GM10248 (cell line): ENCODE measurements around the gene NKAIN1.
A peak's percentile ranks its signal among the peaks of the same experiment; 100 is the strongest.
"Not testable (repeated sequence)": the region's sequence is repeated elsewhere in the genome, so short reads cannot be mapped to it uniquely, and the experiment has no call there.

Source experiments
- CTCF ChIA-PET: fragments of 300-600 bp; sonication (Branson Sonifier 250); formaldehyde crosslinking; extraction: SDS; loops from one replicate; lab custom pipeline; 2021; ENCODE audit warnings: antibody characterized with exemption; lab: Yijun Ruan, JAX
- POLR2A ChIA-PET: fragments of 350-650 bp; sonication (Branson Sonifier 250); formaldehyde crosslinking; extraction: SDS; loops from one replicate; lab custom pipeline; 2020; ENCODE audit warnings: antibody characterized with exemption; lab: Yijun Ruan, JAX
- DNase-seq: peaks from one replicate; pipeline ENCODE4 v3.0.0; 2012; ENCODE audit errors: extremely low spot score
- CTCF ChIP-seq: IDR thresholded peaks from 2 replicates; pipeline ENCODE4 v1.5.1; 2012; ENCODE audit warnings: mild to moderate bottlenecking, low read depth; ENCODE audit errors: extremely low read depth, missing control alignments, control extremely low read depth

The NKAIN1 gene

DNA sequence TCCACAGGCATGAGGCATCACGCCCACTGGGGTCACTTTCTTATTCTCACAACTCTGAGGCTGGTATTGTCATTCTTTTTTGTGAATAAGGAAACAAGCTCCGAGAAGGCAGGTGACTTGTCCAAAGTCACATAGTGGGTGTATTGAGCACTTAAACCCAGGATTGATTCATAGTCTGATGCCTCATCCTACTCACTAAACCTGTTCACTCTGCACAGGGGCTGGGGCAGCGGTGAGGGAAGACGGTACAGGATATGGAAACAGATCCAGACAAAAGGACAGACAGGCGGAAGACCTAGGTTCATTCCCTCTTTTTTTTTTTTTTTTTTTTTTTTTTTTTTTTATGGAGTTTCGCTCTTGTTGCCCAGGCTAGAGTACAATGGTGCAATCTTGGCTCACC lies 56.6 kb downstream of the NKAIN1 start:
- ChIA-PET POLR2A (no interaction called here), CTCF (interaction anchor here (0.6 to 6.1 kb wide), 23 partner anchors 8 to 618 kb away, joined by 3 to 51 read pairs (median 3); no protein-coding TSS in a partner anchor)
- no peak for DNase-seq
- TF ChIP-seq CTCF, result no peak

GRCh38 chr1:31182352-31182751 lies 57.3 kb downstream of the NKAIN1 start:
- CTCF ChIA-PET, result interaction anchor here (0.8 to 6.1 kb wide), 13 partner anchors 11 to 619 kb away, joined by 3 to 51 read pairs (median 4); no protein-coding TSS in a partner anchor
- POLR2A ChIA-PET, result no interaction called here
- TF ChIP-seq CTCF, result no peak
- DNase-seq, result peak; percentile 79

- CTCF ChIA-PET, result interaction anchor here (0.7 to 6.1 kb wide), 9 partner anchors 8 to 367 kb away, joined by 3 to 51 read pairs (median 4); no protein-coding TSS in a partner anchor
- DNase-seq, result peak; percentile 73
- TF ChIP-seq CTCF, result peak; percentile 73
- POLR2A ChIA-PET, result interaction anchor here (0.5 kb wide), 1 partner anchor 438 kb away, joined by 3 read pairs; no protein-coding TSS in a partner anchor
Measured at GRCh38 chr1:31181515-31182343, 58.0 kb downstream of the NKAIN1 start.

GRCh38 chr1:31180338-31180737 lies 59.3 kb downstream of the NKAIN1 start:
- no peak for TF ChIP-seq CTCF
- CTCF ChIA-PET, result interaction anchor here (1.0 to 6.1 kb wide), 6 partner anchors 9 to 369 kb away, joined by 4 to 51 read pairs (median 6); no protein-coding TSS in a partner anchor
- POLR2A ChIA-PET, result no interaction called here
- no peak for DNase-seq

DNA sequence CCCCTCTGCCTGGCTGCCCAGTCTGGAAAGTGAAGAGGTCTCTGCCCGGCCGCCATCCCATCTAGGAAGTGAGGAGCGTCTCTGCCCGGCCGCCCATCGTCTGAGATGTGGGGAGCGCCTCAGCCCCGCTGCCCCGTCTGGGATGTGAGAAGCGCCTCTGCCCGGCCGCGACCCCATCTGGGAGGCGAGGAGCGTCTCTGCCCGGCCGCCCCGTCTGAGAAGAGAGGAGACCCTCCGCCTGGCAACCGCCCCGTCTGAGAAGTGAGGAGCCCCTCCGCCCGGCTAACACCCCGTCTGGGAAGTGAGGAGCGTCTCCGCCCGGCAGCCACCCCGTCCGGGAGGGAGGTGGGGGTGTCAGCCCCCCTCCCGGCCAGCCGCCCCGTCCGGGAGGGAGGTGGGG lies 63.4 kb downstream of the NKAIN1 start:
- POLR2A ChIA-PET, CTCF ChIA-PET, DNase-seq: not testable (repeated sequence)

- DNase-seq, result no peak
- ChIA-PET POLR2A (no interaction called here), CTCF (interaction anchor here (1.0 to 6.1 kb wide), 4 partner anchors 8 to 379 kb away, joined by 3 to 51 read pairs (median 7); no protein-coding TSS in a partner anchor)
- TF ChIP-seq CTCF, result no peak
Measured at GRCh38 chr1:31170486-31170735, 69.3 kb downstream of the NKAIN1 start.

DNA sequence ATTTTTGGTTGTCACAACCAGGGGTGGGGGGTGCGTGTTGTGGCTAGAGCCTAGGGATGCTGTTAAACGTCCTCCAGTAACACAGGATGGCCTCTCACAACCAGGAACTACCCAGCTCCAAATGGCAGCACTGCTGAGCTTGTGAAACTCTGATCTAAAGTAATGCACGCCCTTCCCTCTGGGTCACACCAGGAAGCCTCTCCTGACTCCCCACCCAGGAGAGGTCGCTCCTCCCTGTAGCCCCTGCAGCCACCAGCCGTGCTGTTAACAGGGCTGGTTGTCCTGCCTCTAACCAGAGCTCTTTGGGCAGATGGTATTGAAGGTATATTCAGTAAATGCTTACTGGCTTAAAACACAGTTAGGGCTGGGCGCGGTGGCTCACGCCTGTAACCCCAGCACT lies 73.2 kb downstream of the NKAIN1 start:
- POLR2A ChIA-PET, result no interaction called here
- no peak for DNase-seq
- CTCF ChIA-PET, result interaction anchor here (0.8 to 1.1 kb wide), 2 partner anchors 10 to 229 kb away, joined by 3 read pairs; no protein-coding TSS in a partner anchor
- no peak for TF ChIP-seq CTCF
